GM19468 (cell line): ENCODE results near the gene TP73.

Experiments used
- ATAC-seq: cut with Tn5 transposase; IDR thresholded peaks from one replicate; pipeline ENCODE4 v1.9.1; 2021; ENCODE audit warnings: mild to moderate bottlenecking, moderate library complexity, moderate number of reproducible peaks; ENCODE audit not compliant: unreplicated experiment; ENCODE audit errors: extremely low read depth

TP73 gene

GRCh38 chr1:3772715-3773571, 120.6 kb downstream of the TP73 start, which contains the start of gene SMIM1:
TSS of gene SMIM1 (plus strand) at chr1:3772749. CDS start at chr1:3775374, 2,625 bp downstream.
- no peak for ATAC-seq

GRCh38 chr1:3773572-3774275, 121.4 kb downstream of the TP73 start:
- ATAC-seq, result no peak

- no peak for ATAC-seq
These were observed 122.1 kb downstream of the TP73 start for GRCh38 chr1:3774276-3774945.

GRCh38 chr1:3774946-3775489, 122.7 kb downstream of the TP73 start:
- no peak for ATAC-seq

GRCh38 chr1:3775490-3776230, 123.3 kb downstream of the TP73 start:
- ATAC-seq, result no peak

- no peak for ATAC-seq
These were observed 124.1 kb downstream of the TP73 start for GRCh38 chr1:3776231-3776961.

- ATAC-seq, result no peak
These were observed 124.8 kb downstream of the TP73 start for GRCh38 chr1:3777078-3777547.

GRCh38 chr1:3777647-3778589, 125.6 kb downstream of the TP73 start:
- no peak for ATAC-seq

- no peak for ATAC-seq
These were observed 126.4 kb downstream of the TP73 start for GRCh38 chr1:3778590-3779264.

- no peak for ATAC-seq
These were observed 127.1 kb downstream of the TP73 start for GRCh38 chr1:3779265-3779911.

GRCh38 chr1:3779912-3780416, 127.6 kb downstream of the TP73 start:
- ATAC-seq, result no peak

- no peak for ATAC-seq
These were observed 128.6 kb downstream of the TP73 start for GRCh38 chr1:3780901-3781300.

GRCh38 chr1:3783651-3784474, 131.5 kb downstream of the TP73 start:
- ATAC-seq, result no peak

- no peak for ATAC-seq
These were observed 132.7 kb downstream of the TP73 start for GRCh38 chr1:3785045-3785444.

GRCh38 chr1:3785456-3786157, 133.3 kb downstream of the TP73 start:
- ATAC-seq, result no peak
